ENCODE data around the gene TCP11L2.

DNA sequence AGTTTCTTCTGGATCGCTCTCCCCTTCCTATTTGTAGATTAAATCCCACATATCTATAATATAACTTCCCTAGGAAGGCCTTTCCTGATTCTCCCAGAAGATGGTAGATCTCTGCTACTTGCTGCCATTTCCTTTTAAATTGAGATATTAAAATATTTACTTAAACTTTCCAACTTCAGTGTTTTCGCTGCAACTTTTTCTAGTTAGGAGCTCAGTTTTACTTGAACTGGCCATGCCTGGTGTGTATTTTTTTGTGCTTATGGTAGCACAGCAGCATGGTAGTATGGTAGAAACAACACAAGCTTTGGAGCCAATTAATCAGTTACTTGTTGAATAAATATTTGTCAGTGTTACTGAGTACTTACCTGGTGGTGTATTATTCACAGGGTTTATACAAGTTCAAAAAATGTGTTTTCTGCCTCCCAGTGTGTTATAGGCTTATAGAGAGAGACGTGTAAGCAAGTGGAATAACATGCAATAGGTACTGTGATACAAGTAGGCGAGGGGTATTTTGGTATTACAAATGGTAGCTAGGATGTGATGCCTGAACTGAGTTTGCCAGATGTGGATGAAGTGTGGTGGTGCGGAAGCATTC, 58.0 kb downstream of the TCP11L2 start:
- TF ChIP-seq, protein P1, sequence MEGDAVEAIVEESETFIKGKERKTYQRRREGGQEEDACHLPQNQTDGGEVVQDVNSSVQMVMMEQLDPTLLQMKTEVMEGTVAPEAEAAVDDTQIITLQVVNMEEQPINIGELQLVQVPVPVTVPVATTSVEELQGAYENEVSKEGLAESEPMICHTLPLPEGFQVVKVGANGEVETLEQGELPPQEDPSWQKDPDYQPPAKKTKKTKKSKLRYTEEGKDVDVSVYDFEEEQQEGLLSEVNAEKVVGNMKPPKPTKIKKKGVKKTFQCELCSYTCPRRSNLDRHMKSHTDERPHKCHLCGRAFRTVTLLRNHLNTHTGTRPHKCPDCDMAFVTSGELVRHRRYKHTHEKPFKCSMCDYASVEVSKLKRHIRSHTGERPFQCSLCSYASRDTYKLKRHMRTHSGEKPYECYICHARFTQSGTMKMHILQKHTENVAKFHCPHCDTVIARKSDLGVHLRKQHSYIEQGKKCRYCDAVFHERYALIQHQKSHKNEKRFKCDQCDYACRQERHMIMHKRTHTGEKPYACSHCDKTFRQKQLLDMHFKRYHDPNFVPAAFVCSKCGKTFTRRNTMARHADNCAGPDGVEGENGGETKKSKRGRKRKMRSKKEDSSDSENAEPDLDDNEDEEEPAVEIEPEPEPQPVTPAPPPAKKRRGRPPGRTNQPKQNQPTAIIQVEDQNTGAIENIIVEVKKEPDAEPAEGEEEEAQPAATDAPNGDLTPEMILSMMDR (IDR thresholded peaks at IDR 0.05; ENCODE audit: borderline replicate concordance, extremely low read depth, low read length, poor library complexity, severe bottlenecking), result no peak
- TF ChIP-seq EZH2 (IDR thresholded peaks at IDR 0.05; ENCODE audit: borderline replicate concordance, low read depth, low read length, severe bottlenecking), result no peak
